GM12864 (cell line): Measurements from ENCODE around the gene GRK1.

Experiments
- DNase-seq: peaks from one replicate; pipeline ENCODE4 v3.0.0-alpha.2; 2011; ENCODE audit warnings: low read depth
- H3K4me3 ChIP-seq: 2 replicates; pipeline ENCODE4 v1.5.1; 2011; ENCODE audit warnings: mild to moderate bottlenecking, low read depth, low read length, control low read depth
- TF ChIP-seq, protein P1 (sequence below): IDR thresholded peaks from 2 replicates; pipeline ENCODE4 v1.5.1; 2011; ENCODE audit warnings: low read depth, mild to moderate bottlenecking, moderate library complexity, low read length, control low read depth, inconsistent platforms; ENCODE audit errors: missing control alignments

The GRK1 gene

DNA sequence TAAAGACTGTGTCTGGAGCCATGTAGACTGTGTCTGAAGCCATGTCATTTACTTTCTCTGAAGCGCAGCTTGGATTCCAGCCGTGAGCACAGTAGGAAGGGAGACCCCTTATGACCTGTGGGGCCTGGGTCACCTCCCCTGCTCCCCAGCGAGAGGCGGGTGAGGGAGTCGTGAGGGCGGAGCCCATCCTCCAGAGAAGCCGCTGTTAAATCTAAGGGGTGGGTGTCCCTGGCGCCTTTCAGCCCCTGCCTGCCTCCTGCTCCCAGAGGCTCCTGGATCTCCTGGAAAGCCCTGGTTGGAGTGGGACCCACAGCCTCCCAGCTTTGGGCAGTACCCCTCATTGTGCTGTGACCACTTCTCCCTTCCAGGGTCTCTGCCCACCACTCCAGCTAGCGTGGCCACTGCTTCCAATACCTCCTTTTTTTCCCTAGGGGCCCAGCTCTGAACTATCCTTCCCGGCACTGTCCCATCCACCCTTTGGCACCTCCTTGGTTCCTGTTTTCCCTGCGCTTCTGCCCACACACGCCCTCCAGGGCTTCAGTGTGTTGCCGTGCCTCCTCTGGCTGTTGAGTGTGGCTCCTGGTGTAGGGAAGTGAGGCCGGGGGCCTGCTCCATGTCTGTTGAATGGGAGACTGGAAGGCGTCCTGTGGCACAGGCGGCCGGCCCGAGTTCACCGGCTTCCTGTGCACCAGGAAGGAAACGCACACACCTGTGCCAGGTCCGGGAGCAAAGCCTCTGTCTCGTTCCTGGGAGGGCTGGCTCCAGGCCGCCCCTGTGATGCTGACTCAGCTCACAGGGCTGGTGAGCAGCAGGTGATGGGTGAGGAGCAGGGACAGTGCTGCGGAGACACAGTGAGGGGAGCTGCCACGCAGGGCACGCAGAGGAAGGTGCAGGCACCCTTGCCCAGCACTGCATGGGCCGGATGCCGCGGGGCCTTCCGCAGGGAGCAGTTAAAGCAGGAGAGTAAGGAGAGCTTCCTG is 38.4 kb upstream of the GRK1 start:
- H3K4me3 ChIP-seq = no peak overlapping the region
- TF ChIP-seq, protein P1, sequence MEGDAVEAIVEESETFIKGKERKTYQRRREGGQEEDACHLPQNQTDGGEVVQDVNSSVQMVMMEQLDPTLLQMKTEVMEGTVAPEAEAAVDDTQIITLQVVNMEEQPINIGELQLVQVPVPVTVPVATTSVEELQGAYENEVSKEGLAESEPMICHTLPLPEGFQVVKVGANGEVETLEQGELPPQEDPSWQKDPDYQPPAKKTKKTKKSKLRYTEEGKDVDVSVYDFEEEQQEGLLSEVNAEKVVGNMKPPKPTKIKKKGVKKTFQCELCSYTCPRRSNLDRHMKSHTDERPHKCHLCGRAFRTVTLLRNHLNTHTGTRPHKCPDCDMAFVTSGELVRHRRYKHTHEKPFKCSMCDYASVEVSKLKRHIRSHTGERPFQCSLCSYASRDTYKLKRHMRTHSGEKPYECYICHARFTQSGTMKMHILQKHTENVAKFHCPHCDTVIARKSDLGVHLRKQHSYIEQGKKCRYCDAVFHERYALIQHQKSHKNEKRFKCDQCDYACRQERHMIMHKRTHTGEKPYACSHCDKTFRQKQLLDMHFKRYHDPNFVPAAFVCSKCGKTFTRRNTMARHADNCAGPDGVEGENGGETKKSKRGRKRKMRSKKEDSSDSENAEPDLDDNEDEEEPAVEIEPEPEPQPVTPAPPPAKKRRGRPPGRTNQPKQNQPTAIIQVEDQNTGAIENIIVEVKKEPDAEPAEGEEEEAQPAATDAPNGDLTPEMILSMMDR = no peak
- no peak for DNase-seq

DNA sequence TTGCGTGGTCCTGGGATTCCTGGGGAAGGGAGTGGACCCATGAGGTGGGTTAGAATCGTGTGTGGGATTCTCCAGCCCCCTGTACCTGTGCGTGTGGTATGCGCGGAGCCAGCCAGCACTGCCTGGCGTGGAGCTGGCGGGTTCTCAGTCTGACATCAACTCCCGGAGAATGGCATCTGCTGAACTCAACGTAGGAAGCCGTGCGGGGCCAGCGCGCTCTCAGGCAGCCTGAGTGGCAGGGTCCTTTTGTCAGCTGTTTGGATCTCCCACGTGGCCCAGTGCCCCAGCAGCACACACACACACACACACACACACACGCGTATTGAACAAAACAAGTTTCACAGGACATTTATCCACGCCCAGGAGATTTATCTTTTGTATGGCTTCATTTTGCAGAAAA is 37.2 kb upstream of the GRK1 start:
- TF ChIP-seq, protein P1 = no peak
- DNase-seq = no peak
- no peak overlapping the region for H3K4me3 ChIP-seq

DNA sequence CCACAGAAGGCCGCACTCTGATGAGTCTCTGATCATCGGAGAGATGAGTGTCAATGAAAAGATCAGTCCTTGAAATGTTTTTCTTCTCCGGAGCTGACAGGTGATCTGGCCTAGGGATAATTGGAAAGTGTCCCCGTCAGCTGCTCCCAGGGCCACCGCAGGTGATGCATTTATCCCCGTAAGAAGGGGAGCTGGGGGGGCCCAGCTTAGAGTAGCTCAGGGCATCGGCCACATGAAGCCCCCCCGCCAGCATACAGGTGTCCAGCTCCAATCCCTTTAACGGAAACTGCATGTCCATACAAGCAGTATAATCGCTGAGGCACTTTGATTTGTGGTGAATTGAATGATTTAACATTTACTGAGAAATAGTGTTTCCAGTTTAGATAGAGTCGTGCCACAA is 36.7 kb upstream of the GRK1 start:
- no peak overlapping the region for H3K4me3 ChIP-seq
- DNase-seq = no peak
- TF ChIP-seq, protein P1 = no peak

DNA sequence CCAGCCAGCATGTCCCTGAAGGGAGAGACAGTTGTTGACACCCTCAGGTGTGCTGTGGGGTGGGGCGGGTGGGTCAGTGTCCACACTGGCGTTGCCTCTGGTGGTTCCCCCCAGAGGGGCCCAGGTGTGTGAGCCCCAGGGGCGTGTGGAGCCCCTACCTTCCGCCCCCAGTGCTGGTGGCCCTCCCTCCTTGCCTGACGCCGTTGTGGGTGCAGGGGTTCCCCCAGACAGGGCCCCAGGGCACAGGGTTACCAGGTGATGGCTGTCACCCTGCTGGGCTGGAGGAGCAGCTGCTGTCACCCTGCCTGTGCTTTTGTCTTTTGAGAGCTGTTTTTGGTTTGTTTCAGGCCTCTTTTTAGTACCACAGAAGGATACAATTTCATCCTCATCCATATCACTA is 36.2 kb upstream of the GRK1 start:
- TF ChIP-seq, protein P1 = no peak
- no peak for DNase-seq
- no peak overlapping the region for H3K4me3 ChIP-seq

DNA sequence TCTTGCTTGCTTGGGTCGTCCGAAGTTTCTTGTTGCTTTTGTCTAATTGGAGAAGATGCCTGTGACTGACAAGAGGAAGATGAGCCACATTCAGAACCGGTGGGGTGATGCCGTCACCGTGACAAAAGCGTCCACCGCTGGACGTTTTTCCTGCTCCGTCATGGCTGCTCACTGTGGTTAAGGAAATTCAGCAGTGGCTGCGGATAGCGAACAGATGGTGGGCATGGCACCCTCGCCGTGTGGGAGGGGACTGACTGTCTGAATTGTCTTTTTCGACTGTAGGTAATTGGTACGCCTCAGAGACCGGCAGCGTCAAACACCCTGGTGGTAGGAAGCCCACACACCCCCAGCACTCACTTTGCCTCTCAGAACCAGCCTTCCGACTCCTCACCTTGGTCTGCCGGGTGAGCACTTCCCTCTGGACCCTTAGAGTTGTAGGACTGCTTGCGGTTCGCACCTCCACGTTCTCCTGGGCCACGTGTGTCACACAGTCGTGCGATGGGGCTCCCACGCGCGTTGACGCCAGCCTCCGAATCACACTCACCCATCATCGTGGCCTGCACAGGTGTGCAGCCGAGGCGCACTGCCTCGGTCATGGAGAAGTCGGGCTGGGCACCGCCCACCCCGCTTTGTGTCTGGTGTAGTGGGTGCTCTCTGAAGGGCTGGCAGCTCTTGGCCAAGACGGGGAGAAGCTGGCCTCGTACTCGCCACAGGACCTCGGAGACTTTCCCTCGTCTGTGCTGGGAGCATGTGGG is 35.5 kb upstream of the GRK1 start:
- DNase-seq = no peak
- TF ChIP-seq, protein P1 = no peak
- no peak overlapping the region for H3K4me3 ChIP-seq

DNA sequence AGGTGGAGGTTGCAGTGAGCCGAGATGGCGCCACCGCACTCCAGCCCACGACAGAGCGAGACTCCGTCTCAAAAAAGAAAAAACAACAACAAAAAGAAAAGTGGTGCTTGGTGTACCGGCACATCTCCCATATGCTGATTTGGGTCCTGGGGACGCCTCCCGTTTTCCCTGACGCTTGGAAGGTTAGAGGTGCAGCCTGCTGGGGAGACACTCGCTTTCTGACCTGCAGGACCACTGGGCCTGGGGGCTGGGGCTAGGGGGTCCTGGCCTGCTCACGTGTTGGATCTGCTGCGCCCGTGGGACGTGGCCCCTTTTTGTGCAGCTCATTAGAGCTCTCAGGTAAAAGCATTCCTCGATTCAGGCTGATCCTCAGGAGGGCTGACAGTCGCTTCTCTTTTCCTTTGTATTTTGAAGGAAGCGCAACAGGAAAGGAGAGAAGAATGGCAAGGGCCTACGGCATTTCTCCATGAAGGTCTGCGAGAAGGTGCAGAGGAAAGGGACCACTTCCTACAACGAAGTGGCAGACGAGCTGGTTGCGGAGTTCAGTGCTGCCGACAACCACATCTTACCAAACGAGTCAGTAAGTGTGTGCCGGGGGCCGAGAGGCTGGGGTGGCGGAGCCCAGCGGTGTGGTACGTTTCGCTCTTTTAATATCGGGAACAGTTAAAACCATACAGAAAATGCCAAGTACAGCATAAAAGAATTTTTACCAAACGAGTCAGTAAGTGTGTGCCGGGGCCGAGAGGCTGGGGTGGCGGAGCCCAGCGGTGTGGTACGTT is 34.1 kb upstream of the GRK1 start:
- TF ChIP-seq, protein P1 = no peak
- DNase-seq = no peak
- H3K4me3 ChIP-seq = no peak overlapping the region
